Fibroblast of lung (primary cell): ENCODE data around the gene PRR23E.

Experiments used
- EZH2 ChIP-seq: IDR thresholded peaks from 2 replicates; pipeline ENCODE4 v1.5.1; 2012; ENCODE audit warnings: low read length, control low read depth, mild to moderate bottlenecking; ENCODE audit errors: missing control alignments
- TF ChIP-seq, protein P1 (sequence below), 2 donors: IDR thresholded peaks in 1 of 2; conservative IDR thresholded peaks in 1 of 2; 1 replicate in 1 of 2; 2 replicates in 1 of 2; pipeline ENCODE4 v1.5.1; 2011 to 2012; ENCODE audit warnings: low read length in 2 of 2, control low read depth in 1 of 2, inconsistent platforms in 1 of 2, low read depth in 1 of 2, mild to moderate bottlenecking in 1 of 2

DNA sequence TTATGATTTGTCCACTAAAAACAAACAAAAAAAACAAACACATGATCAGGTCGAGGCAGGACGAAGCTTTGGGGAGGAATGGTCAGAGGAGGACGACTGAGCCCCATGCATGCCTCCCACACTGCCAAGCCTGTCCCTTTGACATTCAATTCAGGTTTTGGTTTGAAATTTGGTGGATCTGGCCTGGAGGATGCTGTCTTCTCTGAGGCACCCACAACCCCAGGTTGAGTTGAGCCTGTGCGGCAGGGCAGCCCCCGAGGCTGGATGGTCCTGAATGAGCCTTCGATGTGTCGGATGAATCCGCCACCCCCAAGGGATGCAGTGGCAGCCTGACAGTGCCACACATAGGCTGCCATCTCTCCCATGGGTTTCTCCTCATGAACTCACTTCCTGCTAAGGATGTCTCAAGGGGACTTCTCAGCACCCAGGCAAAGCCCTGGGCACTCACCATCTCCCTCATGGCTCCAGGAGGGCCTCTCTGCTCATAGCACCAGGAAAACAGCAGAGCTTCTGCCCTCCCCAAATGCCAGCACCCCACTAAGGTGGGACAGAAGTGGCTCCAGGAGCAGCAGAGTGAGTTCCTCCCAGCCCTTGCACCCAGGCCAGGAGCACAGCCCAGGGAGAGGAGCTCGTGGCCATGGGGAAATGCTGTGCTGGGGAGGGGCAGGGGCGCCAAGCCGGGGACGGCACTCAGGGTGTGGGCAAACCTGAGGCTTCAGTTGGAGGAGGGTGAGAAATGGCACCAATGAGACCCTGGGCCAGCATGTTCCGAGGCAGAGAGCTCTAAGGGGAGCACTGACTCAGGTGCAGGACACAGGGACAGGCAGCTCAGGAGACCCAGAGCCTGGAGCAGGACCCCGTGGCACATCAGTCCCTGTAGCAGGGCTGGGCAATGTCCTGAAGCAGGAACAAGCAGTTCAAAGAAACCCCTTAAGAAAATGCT lies 18.5 kb downstream of the PRR23E start:
- no peak for TF ChIP-seq EZH2
- TF ChIP-seq, protein P1, sequence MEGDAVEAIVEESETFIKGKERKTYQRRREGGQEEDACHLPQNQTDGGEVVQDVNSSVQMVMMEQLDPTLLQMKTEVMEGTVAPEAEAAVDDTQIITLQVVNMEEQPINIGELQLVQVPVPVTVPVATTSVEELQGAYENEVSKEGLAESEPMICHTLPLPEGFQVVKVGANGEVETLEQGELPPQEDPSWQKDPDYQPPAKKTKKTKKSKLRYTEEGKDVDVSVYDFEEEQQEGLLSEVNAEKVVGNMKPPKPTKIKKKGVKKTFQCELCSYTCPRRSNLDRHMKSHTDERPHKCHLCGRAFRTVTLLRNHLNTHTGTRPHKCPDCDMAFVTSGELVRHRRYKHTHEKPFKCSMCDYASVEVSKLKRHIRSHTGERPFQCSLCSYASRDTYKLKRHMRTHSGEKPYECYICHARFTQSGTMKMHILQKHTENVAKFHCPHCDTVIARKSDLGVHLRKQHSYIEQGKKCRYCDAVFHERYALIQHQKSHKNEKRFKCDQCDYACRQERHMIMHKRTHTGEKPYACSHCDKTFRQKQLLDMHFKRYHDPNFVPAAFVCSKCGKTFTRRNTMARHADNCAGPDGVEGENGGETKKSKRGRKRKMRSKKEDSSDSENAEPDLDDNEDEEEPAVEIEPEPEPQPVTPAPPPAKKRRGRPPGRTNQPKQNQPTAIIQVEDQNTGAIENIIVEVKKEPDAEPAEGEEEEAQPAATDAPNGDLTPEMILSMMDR (conservative IDR thresholded peaks at IDR 0.05 in 1 of 2, IDR thresholded peaks at IDR 0.05 in 1 of 2; ENCODE audit: low read depth in 1 of 2, low read length in 2 of 2), result no peak
